Kidney (tissue), 14 donors: ENCODE measurements around the gene CAT. TPM values are rescaled to one million over a fixed set of nuclear protein-coding genes. Genes with fewer than 3 reads are reported as not detected.

Experiments used
- DNase-seq, 5 donors: peaks; one replicate each; pipeline ENCODE4 v3.0.0-alpha.2; 2013 to 2020
- FAIRE-seq: peaks from 2 replicates; lab custom pipeline; 2012; peaks lifted over from hg19 to GRCh38; lab: Jason Lieb, UNC
- H3K27ac ChIP-seq, 2 donors: one replicate each; pipeline ENCODE4 v1.7.0; 2013; ENCODE audit warnings: low read depth in 2 of 2, low read length in 2 of 2, inconsistent platforms in 1 of 2
- H3K27me3 ChIP-seq: one replicate; pipeline ENCODE4 v1.7.1; 2013; ENCODE audit warnings: low read length, inconsistent platforms; ENCODE audit not compliant: control insufficient read depth, insufficient read depth
- H3K36me3 ChIP-seq, 3 donors: one replicate each; pipeline versions ENCODE4 v1.7.0 to v1.7.1; 2013; ENCODE audit warnings: low read length in 3 of 3, control low read depth in 1 of 3, inconsistent platforms in 1 of 3; ENCODE audit not compliant: insufficient read depth in 3 of 3, control insufficient read depth in 2 of 3
- H3K4me1 ChIP-seq, 3 donors: one replicate each; pipeline versions ENCODE4 v1.7.0 to v1.7.1; 2013; ENCODE audit warnings: low read length in 3 of 3, inconsistent platforms in 1 of 3, low read depth in 1 of 3; ENCODE audit not compliant: control insufficient read depth in 2 of 3, insufficient read depth in 2 of 3
- H3K4me3 ChIP-seq, 3 donors: one replicate each; pipeline versions ENCODE4 v1.7.0 to v1.8.1; 2013; ENCODE audit warnings: low read length in 3 of 3, control low read depth in 1 of 3, inconsistent platforms in 1 of 3
- H3K9ac ChIP-seq, 3 donors: one replicate each; pipeline versions ENCODE4 v1.7.0 to v1.7.1; 2013; ENCODE audit warnings: low read length in 3 of 3, control low read depth in 1 of 3, inconsistent platforms in 1 of 3
- H3K9me3 ChIP-seq, 3 donors: one replicate each; pipeline versions ENCODE4 v1.7.0 to v1.7.1; 2013; ENCODE audit warnings: low read length in 3 of 3, control low read depth in 1 of 3, inconsistent platforms in 1 of 3; ENCODE audit not compliant: control insufficient read depth in 2 of 3, insufficient read depth in 1 of 3
- CTCF ChIP-seq: IDR thresholded peaks from 3 replicates; pipeline ENCODE4 v1.5.1; 2012; ENCODE audit warnings: mild to moderate bottlenecking, moderate library complexity, borderline replicate concordance; ENCODE audit not compliant: insufficient read depth; ENCODE audit errors: extremely low read depth
- intact Hi-C: fragments of 100-400 bp; cut with DNase I; formaldehyde crosslinking; loops from one replicate; pipeline ENCODE4 v1.11.1; 2022
- polyA plus RNA-seq: library from polyadenylated mRNA; stranded (reverse); fragments of 350-450 nt; fragmentation: Illumina TruSeq; extraction: RNeasy Lipid Tissue Mini Kit (QIAGEN cat#74804); gene quantifications from one replicate; pipeline ENCODE4 v1.2.3, GENCODE V29; 2014; ENCODE audit warnings: low read depth, low replicate concordance; ENCODE audit not compliant: insufficient read depth
- total RNA-seq: library from RNA; stranded (reverse); fragmentation: NEBNext Ultra II Directional; extraction: Animal tissue kit (Norgen Biotek cat#: 25700); gene quantifications from one replicate; pipeline ENCODE4 v1.2.1, GENCODE V29; 2021
- donor health status: control.
- donor health status: control.
- donor health status: control.
- donor health status: control.
- donor health status: control.
- donor health status: DM: yes; HTN: yes; CAD: no.
- donor health status: Normal renal cell carcinoma (clear cell type).

The CAT gene
- total and polyA plus RNA-seq, 2 donors from 2014 or later: 84.4 to 208 TPM

- intact Hi-C loops: no loop called here
- no peak for FAIRE-seq
Measured at GRCh38 chr11:34508524-34508923, 69.8 kb downstream of the CAT start.

GRCh38 chr11:34509336-34509876 lies 70.7 kb downstream of the CAT start:
- intact Hi-C loops: no loop called here
- no peak for TF ChIP-seq CTCF
- Histone ChIP-seq H3K36me3 (no peaks in the 10 kb centered on the region), H3K9me3 (no peaks in the 10 kb centered on the region), H3K27ac (no peak overlapping the region), H3K4me3 (no peak overlapping the region), H3K4me1 (no peaks in the 10 kb centered on the region), H3K9ac (no peak overlapping the region), H3K27me3 (no peaks in the 10 kb centered on the region)
- no peak for DNase-seq
- FAIRE-seq: no peak

More at GRCh38 chr11:34508524-34508923, 69.8 kb downstream of the CAT start:
- Histone ChIP-seq H3K4me3 (no peak overlapping the region), H3K36me3 (no peaks in the 10 kb centered on the region), H3K4me1 (no peaks in the 10 kb centered on the region), H3K9me3 (no peaks in the 10 kb centered on the region), H3K27me3 (no peaks in the 10 kb centered on the region), H3K9ac (no peak overlapping the region), H3K27ac (no peak overlapping the region)
- TF ChIP-seq CTCF: no peak
- no peak for DNase-seq

GRCh38 chr11:34510218-34510617 lies 71.5 kb downstream of the CAT start:
- H3K4me1 ChIP-seq: no peaks in the 10 kb centered on the region
- H3K27ac ChIP-seq: no peak overlapping the region
- H3K27me3 ChIP-seq: no peaks in the 10 kb centered on the region
- no peaks in the 10 kb centered on the region for H3K36me3 ChIP-seq
- no peaks in the 10 kb centered on the region for H3K9me3 ChIP-seq
- no peak overlapping the region for H3K9ac ChIP-seq
- intact Hi-C loops: no loop called here
- FAIRE-seq (no peak), DNase-seq (no peak)
- TF ChIP-seq CTCF: no peak
- H3K4me3 ChIP-seq: no peak overlapping the region

GRCh38 chr11:34510673-34511072 lies 71.9 kb downstream of the CAT start:
- Histone ChIP-seq H3K27ac (no peak overlapping the region), H3K36me3 (no peaks in the 10 kb centered on the region), H3K4me3 (no peak overlapping the region), H3K9ac (no peak overlapping the region), H3K9me3 (no peaks in the 10 kb centered on the region), H3K27me3 (no peaks in the 10 kb centered on the region), H3K4me1 (no peaks in the 10 kb centered on the region)
- DNase-seq (no peak), FAIRE-seq (no peak)
- TF ChIP-seq CTCF: no peak
- intact Hi-C loops: no loop called here
